DOHH2 (cell line): ENCODE measurements around the gene APBB1.

ENCODE experiments used
- EZH2phosphoT487 ChIP-seq: fragments of 200-600 bp; sonication (generic); IDR thresholded peaks from 2 replicates; pipeline ENCODE4 v1.6.1; 2017; ENCODE audit warnings: borderline replicate concordance, mild to moderate bottlenecking, antibody characterized with exemption, low read length, moderate library complexity, mixed read lengths
- TF ChIP-seq, protein P1 (sequence below): fragments of 200-600 bp; sonication (generic); IDR thresholded peaks from one replicate; pipeline ENCODE4 v1.5.1; 2014; ENCODE audit warnings: antibody characterized with exemption, mild to moderate bottlenecking, low read depth, low read length; ENCODE audit not compliant: poor library complexity, severe bottlenecking

DNA sequence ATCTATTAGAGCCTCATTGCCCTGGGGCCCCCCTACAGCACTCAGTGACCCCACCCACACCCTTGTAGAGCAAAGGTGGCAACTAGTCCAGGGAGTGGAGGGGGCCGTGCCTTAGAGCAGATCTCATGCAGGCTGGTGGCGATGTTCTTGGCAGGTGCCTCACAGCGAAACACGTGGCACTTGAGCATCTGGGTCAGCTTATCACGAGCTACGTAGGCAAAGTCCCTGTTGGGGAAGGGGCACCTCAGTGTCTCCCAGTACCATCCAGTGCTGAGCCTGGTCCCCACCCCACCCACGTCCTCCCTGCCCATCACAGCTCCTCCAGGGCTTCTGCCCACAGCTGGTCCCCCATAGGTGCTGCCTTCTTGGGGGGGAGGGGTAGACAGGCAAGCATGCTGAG is 17.4 kb downstream of the APBB1 start:
- TF ChIP-seq, protein P1, sequence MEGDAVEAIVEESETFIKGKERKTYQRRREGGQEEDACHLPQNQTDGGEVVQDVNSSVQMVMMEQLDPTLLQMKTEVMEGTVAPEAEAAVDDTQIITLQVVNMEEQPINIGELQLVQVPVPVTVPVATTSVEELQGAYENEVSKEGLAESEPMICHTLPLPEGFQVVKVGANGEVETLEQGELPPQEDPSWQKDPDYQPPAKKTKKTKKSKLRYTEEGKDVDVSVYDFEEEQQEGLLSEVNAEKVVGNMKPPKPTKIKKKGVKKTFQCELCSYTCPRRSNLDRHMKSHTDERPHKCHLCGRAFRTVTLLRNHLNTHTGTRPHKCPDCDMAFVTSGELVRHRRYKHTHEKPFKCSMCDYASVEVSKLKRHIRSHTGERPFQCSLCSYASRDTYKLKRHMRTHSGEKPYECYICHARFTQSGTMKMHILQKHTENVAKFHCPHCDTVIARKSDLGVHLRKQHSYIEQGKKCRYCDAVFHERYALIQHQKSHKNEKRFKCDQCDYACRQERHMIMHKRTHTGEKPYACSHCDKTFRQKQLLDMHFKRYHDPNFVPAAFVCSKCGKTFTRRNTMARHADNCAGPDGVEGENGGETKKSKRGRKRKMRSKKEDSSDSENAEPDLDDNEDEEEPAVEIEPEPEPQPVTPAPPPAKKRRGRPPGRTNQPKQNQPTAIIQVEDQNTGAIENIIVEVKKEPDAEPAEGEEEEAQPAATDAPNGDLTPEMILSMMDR = no peak
- no peak for TF ChIP-seq EZH2phosphoT487
